COLO668 (cell line): ENCODE data around the gene ING5.

Source experiments
- DNase-seq: peaks from one replicate; lab custom pipeline; 2025; ENCODE audit not compliant: unreplicated experiment; lab: John Stamatoyannopoulos, UW

The ING5 gene

DNA sequence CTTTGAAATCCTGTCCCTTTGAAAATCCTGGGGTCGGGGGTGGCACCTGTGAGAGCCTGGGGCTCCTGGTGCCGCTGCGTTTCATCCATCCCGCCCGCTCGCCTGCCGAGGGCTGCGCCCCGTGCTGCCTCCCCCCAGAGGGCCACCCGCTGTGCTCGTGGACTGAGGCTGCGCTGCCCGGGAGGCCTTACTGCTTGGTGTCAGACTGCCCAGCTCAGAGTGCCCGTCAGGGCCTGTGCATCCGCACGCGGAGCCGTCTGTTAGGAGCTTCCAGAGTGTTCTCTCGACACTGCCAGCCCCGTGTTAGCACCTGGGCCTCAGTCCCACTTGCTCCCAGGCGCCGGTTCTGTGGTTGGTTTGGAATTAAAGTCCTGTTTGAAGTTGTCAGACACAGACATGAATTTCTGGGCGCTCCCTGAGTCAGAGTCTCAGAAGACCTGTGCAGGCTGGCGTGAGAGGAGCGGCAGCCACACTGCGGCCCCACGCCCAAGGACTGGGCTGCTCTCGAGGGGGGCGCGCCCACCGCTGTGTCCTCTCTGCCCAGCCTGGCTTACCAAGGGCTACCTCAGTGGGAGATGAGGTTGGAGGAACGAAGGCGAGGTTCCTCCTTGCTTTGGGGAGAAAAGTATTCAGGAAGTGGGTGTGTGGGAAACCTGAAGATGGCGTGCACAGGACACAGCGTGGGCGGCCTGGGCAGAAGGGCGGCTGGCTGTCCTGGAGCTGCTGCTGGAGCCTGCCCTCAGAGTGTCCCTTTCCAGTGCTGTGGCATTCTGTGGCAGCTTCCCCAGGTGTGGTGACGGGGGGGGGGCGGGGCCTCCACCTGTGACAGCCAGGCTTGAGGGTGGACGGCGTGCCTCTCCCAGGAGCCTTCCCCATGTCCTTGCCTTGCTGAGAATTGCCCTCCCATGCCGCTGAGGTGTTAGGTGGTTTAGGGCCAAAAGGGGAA lies 29.3 kb upstream of the ING5 start:
- DNase-seq = no peak

- no peak for DNase-seq
Observed at GRCh38 chr2:241673189-241673663, 28.6 kb upstream of the ING5 start.

DNA sequence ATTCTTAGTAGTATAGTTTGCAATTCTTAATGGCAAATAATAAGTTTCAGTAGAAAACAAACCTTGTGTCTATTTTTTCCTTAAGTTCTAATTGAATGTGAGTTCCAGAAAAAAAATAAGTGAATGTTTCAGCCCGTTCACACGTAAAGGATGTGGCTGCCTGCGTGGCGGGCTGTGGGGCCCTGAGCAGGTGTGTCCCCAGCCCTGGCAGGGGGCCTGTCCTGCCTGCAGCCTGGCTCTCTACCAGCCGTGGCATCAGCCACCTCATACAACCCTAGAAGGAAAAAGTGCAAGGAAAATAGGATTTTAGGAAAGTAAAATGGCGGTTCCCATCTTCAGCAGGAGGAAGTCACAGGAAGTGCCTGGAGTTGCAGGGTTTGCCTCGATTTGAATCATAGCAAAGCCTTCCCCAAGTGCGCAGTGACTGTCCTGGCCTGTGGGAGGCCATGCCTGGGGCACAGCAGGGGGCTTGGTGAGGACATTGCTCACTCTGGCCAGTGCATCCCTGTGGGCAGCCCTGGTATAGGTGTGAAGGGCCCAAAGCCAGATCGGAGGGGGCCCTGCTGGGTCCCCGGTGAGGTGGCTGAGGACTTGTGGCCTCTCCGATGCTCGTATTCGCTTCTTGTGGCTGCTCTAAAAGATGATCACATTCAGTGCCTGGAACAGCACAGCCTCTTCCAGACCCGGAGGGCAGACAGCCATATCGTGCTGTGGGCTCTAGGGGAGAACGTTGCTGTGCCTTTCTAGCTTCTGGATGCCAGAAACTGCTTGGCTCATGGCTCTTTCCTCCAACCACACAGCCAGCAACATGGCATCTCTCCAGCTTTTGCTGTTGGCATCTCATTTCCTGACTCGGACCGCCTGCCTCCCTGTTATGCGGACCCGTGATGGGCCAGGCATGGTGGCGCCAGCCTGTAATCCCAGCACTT lies 27.8 kb upstream of the ING5 start:
- DNase-seq = no peak

DNA sequence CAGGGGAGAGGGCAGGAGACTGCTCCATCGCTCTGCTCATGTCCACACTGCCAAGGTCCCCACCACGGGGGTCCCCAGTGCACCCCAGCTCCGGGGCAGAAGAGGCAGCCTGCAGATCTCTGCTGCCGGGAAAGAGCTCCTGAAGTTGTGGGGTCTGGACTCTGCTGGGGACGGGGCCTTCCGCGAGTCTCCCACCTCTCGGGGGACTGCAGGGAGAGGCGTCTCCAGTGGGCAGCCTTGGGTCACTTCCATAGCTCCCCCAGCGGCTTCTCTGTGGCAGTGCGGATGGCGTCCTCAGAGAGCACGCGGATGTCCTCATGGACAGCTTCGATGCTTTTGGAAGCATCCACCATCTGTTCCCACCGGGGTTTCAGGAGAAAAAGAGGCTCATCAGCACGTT lies 26.0 kb upstream of the ING5 start:
- no peak for DNase-seq

DNA sequence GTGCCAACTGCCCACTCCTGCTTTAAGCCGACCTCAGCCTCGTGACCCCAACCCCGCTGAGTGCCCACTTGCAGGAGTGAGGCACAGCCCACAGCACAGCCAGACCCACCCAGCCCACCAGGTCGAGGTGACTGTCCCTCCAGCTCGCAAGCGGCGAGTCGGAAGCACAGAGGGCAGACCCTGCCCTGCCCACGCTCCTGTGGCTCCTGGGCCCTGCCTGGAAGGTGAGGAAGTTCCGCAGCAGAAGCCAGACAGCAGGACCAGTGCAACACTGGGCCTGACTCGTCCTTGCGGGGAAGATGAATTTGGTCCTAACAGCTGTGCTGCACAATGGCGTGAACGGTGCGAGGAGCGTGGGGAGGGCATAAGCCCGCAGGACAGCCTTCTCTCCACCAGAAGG lies 25.2 kb upstream of the ING5 start:
- DNase-seq = no peak

DNA sequence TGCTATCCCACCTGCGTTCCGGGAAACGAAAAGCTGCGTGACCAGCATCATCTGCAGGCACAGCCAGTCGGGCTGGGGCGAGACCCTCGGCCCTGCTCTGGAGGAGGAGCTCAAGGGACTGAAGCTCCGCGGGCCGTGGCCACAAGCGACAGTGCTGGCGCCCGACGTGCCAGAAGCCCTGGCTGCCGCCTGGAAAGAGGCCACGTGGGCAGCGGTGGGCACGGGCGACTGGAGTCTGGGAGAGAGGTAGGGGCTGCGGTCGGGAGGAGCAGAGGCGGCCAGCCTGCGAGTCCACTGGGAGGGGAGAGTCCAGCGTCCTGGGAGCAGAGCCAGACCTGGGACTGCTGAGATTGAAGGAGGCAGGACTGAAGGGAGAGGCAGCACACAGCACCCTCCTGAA lies 24.4 kb upstream of the ING5 start:
- no peak for DNase-seq

DNA sequence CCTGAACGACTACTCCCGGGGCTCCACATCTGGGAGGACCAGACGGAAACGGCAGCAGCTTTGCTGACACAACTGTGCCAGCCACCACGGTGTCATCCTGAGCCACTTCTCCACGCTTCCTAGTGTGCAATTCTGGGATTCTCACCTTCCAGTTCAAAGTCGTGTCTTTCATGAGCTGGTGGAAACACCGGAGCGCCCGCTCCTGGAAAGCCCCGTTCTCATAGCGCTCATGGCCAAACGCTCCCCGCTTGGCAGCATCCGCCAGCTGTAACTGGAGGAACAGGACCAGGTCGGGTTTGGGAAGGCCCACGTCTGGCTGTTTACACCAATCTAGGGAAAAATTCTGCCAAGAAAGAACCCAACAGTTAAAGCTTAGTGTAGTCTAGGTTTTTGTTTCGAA lies 23.5 kb upstream of the ING5 start:
- no peak for DNase-seq

GRCh38 chr2:241678784-241679540 lies 22.9 kb upstream of the ING5 start:
- no peak for DNase-seq

- DNase-seq = no peak
Observed at GRCh38 chr2:241680044-241680443, 21.8 kb upstream of the ING5 start.

GRCh38 chr2:241680827-241681599 lies 20.8 kb upstream of the ING5 start:
- no peak for DNase-seq

DNA sequence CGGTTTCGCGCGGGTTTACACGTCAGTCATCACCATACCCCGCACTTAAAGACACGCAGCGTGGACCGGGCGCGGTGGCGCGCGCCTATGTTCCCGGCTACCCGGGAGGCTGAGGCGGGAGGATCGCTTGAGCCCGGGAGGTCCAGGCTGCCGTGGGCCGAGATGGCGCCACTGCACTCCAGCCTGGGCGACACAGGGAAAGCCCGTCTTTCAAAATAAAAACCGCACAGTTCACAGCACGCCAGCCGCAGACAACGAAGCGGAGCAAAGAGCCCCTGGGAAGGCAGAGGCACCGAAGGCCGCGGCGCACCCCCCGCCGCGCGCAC lies 15.6 kb upstream of the ING5 start:
- DNase-seq = peak; percentile 33

DNA sequence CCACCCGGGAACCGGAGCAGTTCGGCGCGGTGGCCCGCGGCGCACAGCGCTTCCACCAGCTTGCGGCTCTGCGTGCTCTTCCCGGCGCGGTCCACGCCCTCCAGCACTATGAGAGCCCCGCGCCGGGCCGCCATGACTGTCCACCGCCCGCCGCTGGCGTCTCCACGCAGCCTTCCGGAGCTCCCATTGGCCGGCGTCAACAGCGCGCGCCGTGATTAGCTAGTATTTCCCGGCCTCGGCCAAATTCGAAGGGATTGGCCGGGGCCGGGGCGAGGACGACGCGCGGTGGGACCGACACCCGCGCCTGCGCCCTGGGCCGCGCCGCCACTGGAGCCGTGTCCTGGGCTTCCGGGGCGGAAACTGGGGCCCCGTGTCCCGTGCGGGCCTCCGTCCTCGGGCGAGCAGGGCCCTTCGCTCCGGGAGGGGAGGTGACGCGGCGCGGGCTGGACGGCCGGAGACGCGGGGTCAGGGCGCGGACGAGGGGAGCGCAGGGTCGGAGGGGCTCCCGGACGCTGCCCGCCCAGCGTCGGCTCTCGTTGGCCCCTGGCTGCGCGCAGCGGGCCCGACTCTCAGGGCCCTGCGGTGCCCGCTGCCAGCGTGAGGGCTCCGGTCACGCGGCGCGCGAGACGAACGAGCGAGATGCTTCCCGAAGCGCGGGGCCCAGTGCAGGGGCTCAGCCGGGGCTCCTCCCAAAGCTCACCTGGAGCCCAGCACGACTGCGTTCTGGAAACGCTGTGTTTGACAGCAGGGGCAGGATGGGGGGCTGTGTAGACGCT lies 15.0 kb upstream of the ING5 start, which contains the start of gene DTYMK:
Gene DTYMK, minus strand, starts transcription at position 166 of the 776 bp plus-strand sequence. Its CDS starts 32 bp downstream, at position 134.
- DNase-seq = peak; percentile 98

DNA sequence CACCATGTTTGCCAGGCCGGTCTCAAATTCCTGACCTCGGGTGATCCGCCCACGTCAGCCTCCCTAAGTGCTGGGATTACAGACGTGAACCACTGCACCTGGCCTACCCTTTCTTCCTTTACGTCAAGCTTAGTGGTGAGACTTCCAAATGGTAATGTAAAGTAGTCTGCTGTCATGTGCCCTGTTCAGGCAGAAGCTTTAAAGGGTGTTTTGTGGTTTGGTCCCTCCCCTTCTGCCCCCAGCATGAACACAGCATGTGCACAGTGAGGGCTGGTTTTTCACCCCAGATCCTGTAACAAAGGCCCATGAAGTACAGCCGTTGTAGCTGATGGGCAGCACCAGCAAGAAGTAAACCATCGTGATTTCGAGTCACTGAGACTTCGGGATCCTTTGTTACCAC lies 12.5 kb upstream of the ING5 start:
- peak; percentile 32 for DNase-seq

DNA sequence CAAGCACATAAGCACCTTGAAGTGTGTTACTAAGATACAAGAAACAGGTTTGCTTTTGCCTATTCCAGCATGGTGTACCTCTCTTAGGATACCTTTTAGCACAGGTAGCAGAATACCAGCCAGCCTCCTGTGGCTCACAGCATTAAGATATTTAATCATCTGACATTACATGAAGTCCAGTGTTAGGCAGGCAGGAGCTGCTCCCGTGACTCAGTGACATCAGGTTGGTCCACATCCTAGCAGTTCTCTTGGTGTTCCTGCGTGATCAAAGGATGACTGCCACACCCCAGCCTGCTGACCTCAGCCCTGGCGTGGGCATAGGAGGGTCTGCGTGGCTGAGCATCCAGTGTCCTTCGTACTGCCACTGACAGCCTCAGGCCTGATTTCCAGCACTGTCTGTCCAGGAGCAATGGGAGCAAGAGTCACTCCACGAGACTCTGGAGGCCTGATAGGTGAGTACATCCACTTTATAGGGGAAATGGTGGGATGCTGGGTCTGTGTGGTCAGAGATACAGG lies 11.6 kb upstream of the ING5 start:
- no peak for DNase-seq

GRCh38 chr2:241692448-241692847 lies 9.4 kb upstream of the ING5 start:
- no peak for DNase-seq

GRCh38 chr2:241695651-241696050 lies 6.2 kb upstream of the ING5 start:
- DNase-seq = no peak

DNA sequence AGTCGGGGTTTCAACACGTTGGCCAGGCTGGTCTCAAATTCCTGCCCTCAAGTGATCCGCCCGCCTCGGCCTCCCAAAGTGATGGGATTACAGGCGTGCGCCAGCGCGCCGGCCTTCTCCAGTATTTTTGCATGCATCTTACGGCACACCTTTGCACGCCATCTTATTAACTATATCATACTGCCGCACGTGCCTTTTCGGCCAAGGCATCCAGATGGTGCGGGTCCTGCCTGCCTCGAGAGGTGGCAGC lies 765 bp upstream of the ING5 start:
- no peak for DNase-seq

- peak; percentile 88 for DNase-seq
Observed at GRCh38 chr2:241702155-241703031, 554 bp downstream of the ING5 start.
